HL-60 (cell line): ENCODE results near the gene MTMR4.
"Not testable (repeated sequence)": the region's sequence is repeated elsewhere in the genome, so short reads cannot be mapped to it uniquely, and the experiment has no call there.

Experiments
- DNase-seq, 2 experiments: peaks; one replicate each; pipeline ENCODE4 v3.0.0-alpha.2; 2010 to 2020; ENCODE audit warnings: low read depth in 1 of 2, low spot score in 1 of 2
- H3K27ac ChIP-seq: fragments of 250-450 bp; sonication (Bioruptor Pico); replicated peaks from 2 replicates; pipeline ENCODE4 v1.5.1; 2020; ENCODE audit warnings: mild to moderate bottlenecking, moderate library complexity
- H3K27me3 ChIP-seq: fragments of 250-450 bp; sonication (Bioruptor Pico); 2 replicates; pipeline ENCODE4 v1.5.1; 2021; ENCODE audit warnings: mild to moderate bottlenecking, moderate library complexity; ENCODE audit not compliant: insufficient read depth, poor library complexity, severe bottlenecking
- H3K4me3 ChIP-seq: replicated peaks from 2 replicates; pipeline ENCODE4 v1.5.1; 2011; ENCODE audit warnings: mild to moderate bottlenecking, control low read depth, low read length; ENCODE audit not compliant: insufficient read depth
- CTCF ChIP-seq: IDR thresholded peaks from one replicate; pipeline ENCODE4 v1.5.1; 2011; ENCODE audit warnings: low read length, control low read depth, inconsistent platforms; ENCODE audit not compliant: insufficient read depth
- GABPA ChIP-seq: IDR thresholded peaks from 2 replicates; pipeline ENCODE4 v1.6.1; 2012; ENCODE audit warnings: low read depth
- POLR2AphosphoS5 ChIP-seq: IDR thresholded peaks from 2 replicates; pipeline ENCODE4 v1.6.1; 2012; ENCODE audit warnings: low read depth
- SPI1 ChIP-seq: IDR thresholded peaks from 2 replicates; pipeline ENCODE4 v1.6.1; 2012; ENCODE audit warnings: low read depth, mild to moderate bottlenecking, borderline replicate concordance
- TF ChIP-seq, protein P1 (sequence below): IDR thresholded peaks from 2 replicates; pipeline ENCODE4 v1.6.1; 2012; ENCODE audit warnings: low read depth; ENCODE audit not compliant: insufficient replicate concordance

Gene MTMR4

DNA sequence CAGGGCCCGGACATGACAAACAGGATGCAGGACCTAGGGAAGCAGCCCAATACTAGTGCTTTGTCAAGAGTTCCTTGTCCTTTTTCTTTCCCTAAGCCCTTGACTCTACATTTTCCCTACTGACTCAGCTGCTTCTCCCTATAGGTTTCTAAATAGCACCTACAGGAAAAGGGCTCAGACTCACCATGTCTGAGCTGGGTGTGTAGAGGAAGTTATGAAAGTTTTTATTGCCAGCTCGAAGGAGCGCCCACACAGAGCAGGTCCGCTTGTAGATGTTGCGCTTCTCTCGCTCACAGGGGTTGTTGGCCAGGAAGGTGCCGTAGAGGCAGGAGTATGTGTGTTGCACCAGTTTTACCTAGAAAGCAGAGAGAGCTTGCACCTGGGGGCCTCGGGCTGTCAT, 10.6 kb downstream of the MTMR4 start:
- no peak for TF ChIP-seq CTCF
- no peak for TF ChIP-seq SPI1
- TF ChIP-seq, protein P1, sequence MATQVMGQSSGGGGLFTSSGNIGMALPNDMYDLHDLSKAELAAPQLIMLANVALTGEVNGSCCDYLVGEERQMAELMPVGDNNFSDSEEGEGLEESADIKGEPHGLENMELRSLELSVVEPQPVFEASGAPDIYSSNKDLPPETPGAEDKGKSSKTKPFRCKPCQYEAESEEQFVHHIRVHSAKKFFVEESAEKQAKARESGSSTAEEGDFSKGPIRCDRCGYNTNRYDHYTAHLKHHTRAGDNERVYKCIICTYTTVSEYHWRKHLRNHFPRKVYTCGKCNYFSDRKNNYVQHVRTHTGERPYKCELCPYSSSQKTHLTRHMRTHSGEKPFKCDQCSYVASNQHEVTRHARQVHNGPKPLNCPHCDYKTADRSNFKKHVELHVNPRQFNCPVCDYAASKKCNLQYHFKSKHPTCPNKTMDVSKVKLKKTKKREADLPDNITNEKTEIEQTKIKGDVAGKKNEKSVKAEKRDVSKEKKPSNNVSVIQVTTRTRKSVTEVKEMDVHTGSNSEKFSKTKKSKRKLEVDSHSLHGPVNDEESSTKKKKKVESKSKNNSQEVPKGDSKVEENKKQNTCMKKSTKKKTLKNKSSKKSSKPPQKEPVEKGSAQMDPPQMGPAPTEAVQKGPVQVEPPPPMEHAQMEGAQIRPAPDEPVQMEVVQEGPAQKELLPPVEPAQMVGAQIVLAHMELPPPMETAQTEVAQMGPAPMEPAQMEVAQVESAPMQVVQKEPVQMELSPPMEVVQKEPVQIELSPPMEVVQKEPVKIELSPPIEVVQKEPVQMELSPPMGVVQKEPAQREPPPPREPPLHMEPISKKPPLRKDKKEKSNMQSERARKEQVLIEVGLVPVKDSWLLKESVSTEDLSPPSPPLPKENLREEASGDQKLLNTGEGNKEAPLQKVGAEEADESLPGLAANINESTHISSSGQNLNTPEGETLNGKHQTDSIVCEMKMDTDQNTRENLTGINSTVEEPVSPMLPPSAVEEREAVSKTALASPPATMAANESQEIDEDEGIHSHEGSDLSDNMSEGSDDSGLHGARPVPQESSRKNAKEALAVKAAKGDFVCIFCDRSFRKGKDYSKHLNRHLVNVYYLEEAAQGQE: no peak
- TF ChIP-seq POLR2AphosphoS5: no peak
- no peak for TF ChIP-seq GABPA
- Histone ChIP-seq H3K27ac (peak overlapping the region; percentile 39), H3K4me3 (no peak overlapping the region), H3K27me3 (no peaks in the 10 kb centered on the region)
- peak in 1 of 2 experiments; percentile 54 for DNase-seq

GRCh38 chr17:58503134-58503533, 11.3 kb downstream of the MTMR4 start:
- not testable (repeated sequence) for DNase-seq, H3K27me3 ChIP-seq, H3K4me3 ChIP-seq, H3K27ac ChIP-seq

DNA sequence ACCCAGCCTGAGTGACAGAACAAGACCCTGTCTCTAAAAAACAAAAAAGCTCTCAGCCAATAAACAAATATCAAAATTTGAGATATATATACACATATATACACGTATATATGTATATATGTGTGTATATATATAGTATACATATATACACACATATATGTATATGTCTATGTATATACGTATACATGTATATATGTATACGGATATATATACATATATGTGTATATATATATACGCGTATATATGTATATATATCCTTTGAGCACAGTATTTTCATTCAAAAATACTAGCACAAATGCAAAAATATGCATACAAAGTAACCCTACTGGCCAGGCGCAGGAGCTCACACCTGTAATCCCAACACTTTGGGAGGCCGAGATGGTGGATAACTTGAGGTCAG, 13.0 kb downstream of the MTMR4 start:
- Histone ChIP-seq H3K27me3 (no peaks in the 10 kb centered on the region), H3K4me3 (no peak overlapping the region), H3K27ac (no peak overlapping the region)
- no peak for DNase-seq
- TF ChIP-seq SPI1 (no peak), GABPA (no peak), CTCF (no peak), POLR2AphosphoS5 (no peak)
- TF ChIP-seq, protein P1: no peak

GRCh38 chr17:58498177-58498828, 16.1 kb downstream of the MTMR4 start:
- no peak overlapping the region for H3K27ac ChIP-seq
- H3K27me3 ChIP-seq: no peaks in the 10 kb centered on the region
- no peak overlapping the region for H3K4me3 ChIP-seq
- TF ChIP-seq GABPA (no peak), POLR2AphosphoS5 (no peak), CTCF (no peak), SPI1 (no peak)
- DNase-seq: no peak
